ENCODE measurements around the gene DNM2. TPM values are rescaled to one million over a fixed set of nuclear protein-coding genes. Genes with fewer than 3 reads are reported as not detected.

Gene DNM2
- total and polyA plus RNA-seq, 2 of the 13 experiments (the other 11 are each of a cell fraction or from before 2014, with no cell fraction given), result 41.7 to 59.8 TPM

- no peak for TF ChIP-seq HOXA5 (CRISPR knock-in tag; IDR thresholded peaks at IDR 0.05)
- TF ChIP-seq ZNF350 (CRISPR knock-in tag; IDR thresholded peaks at IDR 0.05; ENCODE audit: borderline replicate concordance, low read depth), result no peak
- TF ChIP-seq TERF1 (CRISPR knock-in tag; IDR thresholded peaks at IDR 0.05), result no peak
- no peak for TF ChIP-seq ZNF235 (CRISPR knock-in tag; IDR thresholded peaks at IDR 0.05; ENCODE audit: borderline replicate concordance)
- TF ChIP-seq MATR3 (CRISPR knock-in tag; IDR thresholded peaks at IDR 0.05), result no peak
- no peak for TF ChIP-seq ZNF326 (CRISPR knock-in tag; IDR thresholded peaks at IDR 0.05; ENCODE audit: borderline replicate concordance)
- no peak for TF ChIP-seq ZNF232 (CRISPR knock-in tag; IDR thresholded peaks at IDR 0.05; ENCODE audit: borderline replicate concordance)
- TF ChIP-seq MED13 (CRISPR knock-in tag; IDR thresholded peaks at IDR 0.05), result no peak
- no peak for TF ChIP-seq IRF1 (CRISPR knock-in tag; IDR thresholded peaks at IDR 0.05; ENCODE audit: low read depth)
- TF ChIP-seq ZNF703 (CRISPR knock-in tag; IDR thresholded peaks at IDR 0.05; ENCODE audit: borderline replicate concordance), result no peak
- no peak for TF ChIP-seq MYPOP (CRISPR knock-in tag; IDR thresholded peaks at IDR 0.05)
- TF ChIP-seq ZNF605 (CRISPR knock-in tag; IDR thresholded peaks at IDR 0.05), result no peak; the same call in 1 of the 2 replicates
- peak; percentile 52 for TF ChIP-seq ZBTB7B (CRISPR knock-in tag; IDR thresholded peaks at IDR 0.05)
- TF ChIP-seq CREM (IDR thresholded peaks at IDR 0.05), result no peak
- no peak for TF ChIP-seq CREM (CRISPR knock-in tag; IDR thresholded peaks at IDR 0.05)
- 0 out of 2 replicates have a peak, but pooled peaks have one; percentile 43 for TF ChIP-seq DZIP1 (CRISPR knock-in tag; IDR thresholded peaks at IDR 0.05)
- TF ChIP-seq, protein P1, sequence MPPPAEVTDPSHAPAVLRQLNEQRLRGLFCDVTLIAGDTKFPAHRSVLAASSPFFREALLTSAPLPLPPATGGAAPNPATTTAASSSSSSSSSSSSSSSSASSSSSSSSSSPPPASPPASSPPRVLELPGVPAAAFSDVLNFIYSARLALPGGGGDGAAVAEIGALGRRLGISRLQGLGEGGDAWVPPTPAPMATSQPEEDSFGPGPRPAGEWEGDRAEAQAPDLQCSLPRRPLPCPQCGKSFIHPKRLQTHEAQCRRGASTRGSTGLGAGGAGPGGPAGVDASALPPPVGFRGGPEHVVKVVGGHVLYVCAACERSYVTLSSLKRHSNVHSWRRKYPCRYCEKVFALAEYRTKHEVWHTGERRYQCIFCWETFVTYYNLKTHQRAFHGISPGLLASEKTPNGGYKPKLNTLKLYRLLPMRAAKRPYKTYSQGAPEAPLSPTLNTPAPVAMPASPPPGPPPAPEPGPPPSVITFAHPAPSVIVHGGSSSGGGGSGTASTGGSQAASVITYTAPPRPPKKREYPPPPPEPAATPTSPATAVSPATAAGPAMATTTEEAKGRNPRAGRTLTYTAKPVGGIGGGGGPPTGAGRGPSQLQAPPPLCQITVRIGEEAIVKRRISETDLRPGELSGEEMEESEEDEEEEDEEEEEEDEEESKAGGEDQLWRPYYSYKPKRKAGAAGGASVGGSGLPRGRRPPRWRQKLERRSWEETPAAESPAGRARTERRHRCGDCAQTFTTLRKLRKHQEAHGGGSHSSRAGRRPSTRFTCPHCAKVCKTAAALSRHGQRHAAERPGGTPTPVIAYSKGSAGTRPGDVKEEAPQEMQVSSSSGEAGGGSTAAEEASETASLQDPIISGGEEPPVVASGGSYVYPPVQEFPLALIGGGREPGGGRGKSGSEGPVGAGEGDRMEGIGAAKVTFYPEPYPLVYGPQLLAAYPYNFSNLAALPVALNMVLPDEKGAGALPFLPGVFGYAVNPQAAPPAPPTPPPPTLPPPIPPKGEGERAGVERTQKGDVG (CRISPR knock-in tag; IDR thresholded peaks at IDR 0.05; ENCODE audit: borderline replicate concordance), result no peak
- TF ChIP-seq ZNF543 (CRISPR knock-in tag; IDR thresholded peaks at IDR 0.05), result no peak
- TF ChIP-seq EZH2 (conservative IDR thresholded peaks at IDR 0.05; ENCODE audit: low read depth, low read length), result no peak
Measured at GRCh38 chr19:10769533-10770491, 51.9 kb downstream of the DNM2 start (continued).

All from HepG2 (cell line).